GM23338 (cell line): ENCODE results near the gene HORMAD2.

Source experiments
- CREB1 ChIP-seq: fragments of 250-450 bp; sonication (Bioruptor Pico); IDR thresholded peaks from 2 replicates; pipeline ENCODE4 v1.5.0; 2020; ENCODE audit warnings: low read depth, mild to moderate bottlenecking, moderate library complexity
- CTCF ChIP-seq, 2 experiments: fragments of 200-600 bp in 1 of 2; sonication (generic) in 1 of 2; conservative IDR thresholded peaks; 2 replicates each; pipeline versions ENCODE4 v1.5.1 to v1.6.1; 2016 to 2017; ENCODE audit warnings: antibody characterized with exemption in 2 of 2, low read depth in 2 of 2, mild to moderate bottlenecking in 2 of 2, moderate library complexity in 1 of 2
- ETS1 ChIP-seq: IDR thresholded peaks from 2 replicates; pipeline ENCODE4 v1.6.1; 2016; ENCODE audit warnings: antibody characterized with exemption
- EZH2 ChIP-seq: fragments of 200-600 bp; sonication (generic); IDR thresholded peaks from one replicate; pipeline ENCODE4 v1.8.0; 2017; ENCODE audit warnings: antibody characterized with exemption, mild to moderate bottlenecking, low read depth; ENCODE audit not compliant: unreplicated experiment
- EZH2phosphoT487 ChIP-seq: fragments of 200-600 bp; sonication (generic); IDR thresholded peaks from one replicate; pipeline ENCODE4 v1.8.1; 2018; ENCODE audit warnings: antibody characterized with exemption; ENCODE audit not compliant: unreplicated experiment
- JUNB ChIP-seq: IDR thresholded peaks from one replicate; pipeline ENCODE4 v1.6.1; 2016; ENCODE audit warnings: antibody characterized with exemption; ENCODE audit not compliant: unreplicated experiment
- NANOG ChIP-seq: IDR thresholded peaks from 2 replicates; pipeline ENCODE4 v1.6.1; 2016; ENCODE audit warnings: antibody characterized with exemption, borderline replicate concordance
- POLR2AphosphoS5 ChIP-seq: IDR thresholded peaks from 2 replicates; pipeline ENCODE4 v1.6.1; 2016; ENCODE audit warnings: antibody characterized with exemption, low read depth
- ZNF331 ChIP-seq: fragments of 250-450 bp; sonication (Bioruptor Pico); IDR thresholded peaks from 2 replicates; pipeline ENCODE4 v1.5.0; 2020; ENCODE audit warnings: low read depth, mild to moderate bottlenecking, moderate library complexity
- TF ChIP-seq, protein P1 (sequence below): IDR thresholded peaks from one replicate; pipeline ENCODE4 v1.6.1; 2018; ENCODE audit warnings: antibody characterized with exemption; ENCODE audit not compliant: unreplicated experiment

DNA sequence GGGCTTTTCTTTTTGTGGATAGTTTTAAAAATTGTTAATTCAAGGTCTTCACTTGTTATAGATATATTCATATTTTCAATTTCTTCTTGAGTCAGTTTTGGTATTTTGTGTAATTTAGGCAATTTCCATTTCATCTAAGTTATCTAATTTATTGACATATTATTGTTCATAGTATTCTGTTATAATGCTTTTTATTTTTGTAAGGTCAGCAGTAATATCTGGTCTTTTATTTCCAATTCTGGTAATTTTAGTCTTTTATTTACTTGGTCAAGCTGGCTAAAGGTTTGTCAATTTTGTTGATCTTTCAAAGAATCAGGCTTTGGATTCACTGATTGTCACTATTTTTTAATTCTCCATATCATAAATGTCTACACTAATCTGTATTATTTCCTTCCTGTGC is 60.1 kb downstream of the HORMAD2 start:
- no peak for TF ChIP-seq CTCF (conservative IDR thresholded peaks at IDR 0.05; ENCODE audit: low read depth in 2 of 2)
- TF ChIP-seq POLR2AphosphoS5: no peak
- TF ChIP-seq EZH2: no peak
- TF ChIP-seq EZH2phosphoT487: no peak
- TF ChIP-seq ETS1: no peak
- no peak for TF ChIP-seq ZNF331
- TF ChIP-seq, protein P1, sequence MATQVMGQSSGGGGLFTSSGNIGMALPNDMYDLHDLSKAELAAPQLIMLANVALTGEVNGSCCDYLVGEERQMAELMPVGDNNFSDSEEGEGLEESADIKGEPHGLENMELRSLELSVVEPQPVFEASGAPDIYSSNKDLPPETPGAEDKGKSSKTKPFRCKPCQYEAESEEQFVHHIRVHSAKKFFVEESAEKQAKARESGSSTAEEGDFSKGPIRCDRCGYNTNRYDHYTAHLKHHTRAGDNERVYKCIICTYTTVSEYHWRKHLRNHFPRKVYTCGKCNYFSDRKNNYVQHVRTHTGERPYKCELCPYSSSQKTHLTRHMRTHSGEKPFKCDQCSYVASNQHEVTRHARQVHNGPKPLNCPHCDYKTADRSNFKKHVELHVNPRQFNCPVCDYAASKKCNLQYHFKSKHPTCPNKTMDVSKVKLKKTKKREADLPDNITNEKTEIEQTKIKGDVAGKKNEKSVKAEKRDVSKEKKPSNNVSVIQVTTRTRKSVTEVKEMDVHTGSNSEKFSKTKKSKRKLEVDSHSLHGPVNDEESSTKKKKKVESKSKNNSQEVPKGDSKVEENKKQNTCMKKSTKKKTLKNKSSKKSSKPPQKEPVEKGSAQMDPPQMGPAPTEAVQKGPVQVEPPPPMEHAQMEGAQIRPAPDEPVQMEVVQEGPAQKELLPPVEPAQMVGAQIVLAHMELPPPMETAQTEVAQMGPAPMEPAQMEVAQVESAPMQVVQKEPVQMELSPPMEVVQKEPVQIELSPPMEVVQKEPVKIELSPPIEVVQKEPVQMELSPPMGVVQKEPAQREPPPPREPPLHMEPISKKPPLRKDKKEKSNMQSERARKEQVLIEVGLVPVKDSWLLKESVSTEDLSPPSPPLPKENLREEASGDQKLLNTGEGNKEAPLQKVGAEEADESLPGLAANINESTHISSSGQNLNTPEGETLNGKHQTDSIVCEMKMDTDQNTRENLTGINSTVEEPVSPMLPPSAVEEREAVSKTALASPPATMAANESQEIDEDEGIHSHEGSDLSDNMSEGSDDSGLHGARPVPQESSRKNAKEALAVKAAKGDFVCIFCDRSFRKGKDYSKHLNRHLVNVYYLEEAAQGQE: no peak
- no peak for TF ChIP-seq JUNB
- no peak for TF ChIP-seq CREB1 (CRISPR knock-in tag)
- no peak for TF ChIP-seq NANOG
